Muscle of leg (tissue), 11 donors: ENCODE measurements around the gene ENDOV. TPM values are rescaled to one million over a fixed set of nuclear protein-coding genes. Genes with fewer than 3 reads are reported as not detected.
A peak's percentile ranks its signal among the peaks of the same experiment; 100 is the strongest.

Experiments
- DNase-seq: peaks from one replicate; pipeline ENCODE4 v3.0.0; 2013
- H3K27ac ChIP-seq: one replicate; pipeline ENCODE4 v1.5.1; 2013; ENCODE audit warnings: mild to moderate bottlenecking, low read length, control low read depth
- H3K27me3 ChIP-seq: one replicate; pipeline ENCODE4 v1.6.1; 2013; ENCODE audit warnings: low read length; ENCODE audit not compliant: control insufficient read depth, insufficient read depth
- H3K36me3 ChIP-seq: one replicate; pipeline ENCODE4 v1.6.1; 2013; ENCODE audit warnings: low read length; ENCODE audit not compliant: control insufficient read depth, insufficient read depth
- H3K4me1 ChIP-seq: one replicate; pipeline ENCODE4 v1.6.1; 2013; ENCODE audit warnings: low read length; ENCODE audit not compliant: control insufficient read depth, insufficient read depth
- H3K4me3 ChIP-seq: one replicate; pipeline ENCODE4 v1.5.1; 2013; ENCODE audit warnings: low read length, control low read depth
- H3K9me3 ChIP-seq: replicated peaks from 2 replicates; pipeline ENCODE4 v1.6.1; 2013; ENCODE audit warnings: low read depth, low read length; ENCODE audit not compliant: control insufficient read depth
- WGBS: methylation state at CpG from one replicate; pipeline ENCODE4 v1.1.5; 2013; ENCODE audit warnings: missing lambda C conversion rate; ENCODE audit not compliant: insufficient coverage; 5-methylcytosine and 5-hydroxymethylcytosine counted together
- polyA plus RNA-seq, 8 donors: library from polyadenylated mRNA; unstranded; fragments of 120-200 nt; gene quantifications; one replicate each; pipeline versions ENCODE4 v1.2.1 to v1.2.3, GENCODE V29; 2013; ENCODE audit warnings: inconsistent platforms in 1 of 8, low replicate concordance in 1 of 8; ENCODE audit not compliant: insufficient read length in 8 of 8, insufficient read depth in 1 of 8
- total RNA-seq: library from RNA; stranded (reverse); fragments of 120-200 nt; gene quantifications from one replicate; pipeline ENCODE4 v1.2.4, GENCODE V29; 2013

The ENDOV gene
- total and polyA plus RNA-seq, 9 donors: 11.3 to 23.8 (median 19.6) TPM

DNA sequence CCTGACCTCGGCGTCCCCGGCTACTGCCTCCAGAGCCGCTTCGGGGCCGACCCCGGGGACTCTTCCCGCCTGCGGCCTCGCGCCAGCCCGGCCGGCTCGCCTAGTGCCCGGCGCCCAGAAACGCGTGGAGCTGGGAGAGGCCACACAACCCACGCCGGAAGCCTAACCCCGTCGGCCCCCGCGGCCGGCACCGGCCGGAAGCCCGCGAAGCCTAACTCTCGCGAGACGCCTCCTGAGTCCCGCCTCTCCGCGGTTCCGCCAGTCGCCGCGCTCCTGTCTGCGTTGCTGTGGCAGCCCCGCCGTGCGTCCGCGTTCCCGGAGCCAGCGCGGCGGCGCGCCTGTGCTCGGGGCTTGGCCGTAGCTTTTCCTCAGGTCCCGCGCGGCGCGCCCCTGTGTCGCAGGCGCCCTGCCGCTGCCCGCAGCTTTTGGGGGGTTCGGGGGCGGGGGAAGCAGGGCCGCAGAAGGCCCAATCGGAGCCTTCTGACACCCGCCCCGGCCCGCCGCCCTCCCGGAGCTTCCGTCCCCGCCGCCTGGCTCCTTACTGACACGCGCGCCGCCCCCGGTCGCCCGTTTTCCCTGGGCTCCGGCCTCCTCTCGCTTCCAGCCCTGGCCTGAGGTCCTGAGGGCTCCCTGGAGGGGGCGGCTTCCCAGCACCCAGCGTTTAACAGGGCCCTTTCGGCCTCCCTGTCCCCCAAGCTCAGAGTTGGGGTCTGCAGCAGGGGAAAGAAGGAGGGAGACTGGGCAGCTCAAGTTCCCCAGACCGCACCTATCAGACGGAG lies 39.8 kb downstream of the ENDOV start:
- under 1% methylated on average over 83 of the region's 88 CpGs for WGBS
- DNase-seq: peak; percentile 99

DNA sequence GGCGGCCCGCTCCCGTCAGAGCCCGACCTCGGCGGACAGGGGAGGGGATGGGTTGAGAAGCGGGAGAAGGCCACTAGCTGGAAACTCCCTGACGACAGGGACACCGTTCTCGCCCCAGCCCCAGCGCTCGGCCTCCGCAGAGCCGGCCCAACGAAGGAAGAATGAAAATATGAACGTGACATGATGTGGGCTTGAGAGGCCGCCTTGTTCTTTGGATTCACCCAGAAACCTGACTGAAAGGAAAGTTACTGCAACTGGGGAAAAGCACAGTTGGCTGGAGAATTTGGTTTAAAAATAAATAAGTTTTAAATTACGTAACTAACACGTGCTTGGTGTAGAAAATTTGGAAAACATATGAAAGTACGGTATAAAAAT lies 40.4 kb downstream of the ENDOV start:
- DNase-seq: no peak
- Histone ChIP-seq H3K4me3 (peak overlapping the region; percentile 52), H3K27me3 (peaks cover 5% of the 10 kb centered on the region), H3K27ac (peak overlapping the region; percentile 96), H3K4me1 (peaks cover 75% of the 10 kb centered on the region), H3K36me3 (no peaks in the 10 kb centered on the region), H3K9me3 (no peaks in the 10 kb centered on the region)
- WGBS: 0% methylated on average over 9 of the region's 20 CpGs

More for the DNA sequence above, 39.8 kb downstream of the ENDOV start:
- H3K36me3 ChIP-seq: no peaks in the 10 kb centered on the region
- H3K9me3 ChIP-seq: no peaks in the 10 kb centered on the region
- H3K27ac ChIP-seq: peak overlapping the region; percentile 96
- peaks cover 71% of the 10 kb centered on the region for H3K4me1 ChIP-seq
- H3K27me3 ChIP-seq: peaks cover 5% of the 10 kb centered on the region
- H3K4me3 ChIP-seq: peak overlapping the region; percentile 77

DNA sequence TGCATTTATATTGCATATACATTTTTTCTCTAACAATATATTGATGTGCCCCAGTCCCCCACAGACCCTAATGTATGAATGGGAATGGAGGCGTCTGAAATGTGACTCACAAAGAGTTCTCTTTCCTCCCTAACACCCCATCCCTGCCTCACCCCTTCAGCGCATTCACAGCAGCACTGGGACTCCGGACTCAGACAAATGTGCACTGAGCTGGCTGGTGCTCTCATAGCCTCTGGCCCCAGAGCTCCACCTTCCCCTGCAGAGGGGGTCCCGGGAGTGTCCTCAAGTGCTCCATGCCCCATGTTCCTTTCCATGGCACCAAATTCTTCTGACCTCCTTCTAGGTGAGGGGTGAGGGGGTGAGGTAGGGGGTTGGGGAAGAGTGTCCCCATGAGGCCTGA lies 40.8 kb downstream of the ENDOV start:
- H3K4me1 ChIP-seq: peaks cover 80% of the 10 kb centered on the region
- 24% methylated on average over 2 of the region's 4 CpGs for WGBS
- peak; percentile 33 for DNase-seq
- H3K36me3 ChIP-seq: no peaks in the 10 kb centered on the region
- peak overlapping the region; percentile 11 for H3K4me3 ChIP-seq
- peaks cover 5% of the 10 kb centered on the region for H3K27me3 ChIP-seq
- peak overlapping the region; percentile 96 for H3K27ac ChIP-seq
- H3K9me3 ChIP-seq: no peaks in the 10 kb centered on the region

DNA sequence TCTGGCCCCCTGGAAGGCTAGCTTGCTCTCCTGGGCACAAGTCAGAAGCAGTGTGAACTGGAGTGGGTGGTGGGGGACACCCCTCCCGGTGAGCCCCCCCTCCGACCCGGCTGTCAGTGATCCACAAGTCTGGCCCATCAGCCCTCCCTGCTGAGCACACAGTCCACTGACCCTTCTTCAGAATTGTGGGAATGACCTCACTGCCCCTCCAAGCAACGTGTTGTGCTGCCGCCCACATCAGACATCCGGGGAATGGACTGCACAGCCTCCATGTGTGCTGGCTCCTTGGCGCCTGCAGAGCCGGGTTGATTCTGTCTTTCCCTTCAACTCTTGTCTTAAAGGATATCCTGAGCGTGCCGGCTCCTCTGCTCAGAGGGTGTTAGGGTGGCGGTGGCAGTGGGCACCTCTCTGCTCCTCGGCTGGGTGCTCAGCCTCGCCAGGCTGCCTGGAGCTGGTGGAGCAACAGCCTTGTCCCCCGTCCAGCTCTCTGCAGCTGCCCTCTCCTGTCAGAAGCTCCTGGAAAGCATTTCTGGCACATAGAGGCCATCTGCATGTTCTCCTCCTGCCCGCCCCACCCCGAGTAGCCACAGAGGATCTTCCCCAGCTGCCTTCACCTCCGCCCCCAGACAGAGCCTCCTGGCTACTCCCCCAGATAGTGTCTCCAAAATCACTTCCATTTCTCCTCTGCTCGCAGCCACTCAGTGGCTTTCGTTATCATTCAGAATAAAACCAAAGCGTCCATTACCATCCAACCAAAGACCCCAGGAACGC lies 41.7 kb downstream of the ENDOV start:
- Histone ChIP-seq H3K36me3 (no peaks in the 10 kb centered on the region), H3K27me3 (peaks cover 7% of the 10 kb centered on the region), H3K27ac (peak overlapping the region; percentile 96), H3K4me1 (peaks cover 84% of the 10 kb centered on the region), H3K9me3 (no peaks in the 10 kb centered on the region), H3K4me3 (peak overlapping the region; percentile 17)
- 43% methylated on average over 10 of the region's 21 CpGs for WGBS
- peak; percentile 90 for DNase-seq

DNA sequence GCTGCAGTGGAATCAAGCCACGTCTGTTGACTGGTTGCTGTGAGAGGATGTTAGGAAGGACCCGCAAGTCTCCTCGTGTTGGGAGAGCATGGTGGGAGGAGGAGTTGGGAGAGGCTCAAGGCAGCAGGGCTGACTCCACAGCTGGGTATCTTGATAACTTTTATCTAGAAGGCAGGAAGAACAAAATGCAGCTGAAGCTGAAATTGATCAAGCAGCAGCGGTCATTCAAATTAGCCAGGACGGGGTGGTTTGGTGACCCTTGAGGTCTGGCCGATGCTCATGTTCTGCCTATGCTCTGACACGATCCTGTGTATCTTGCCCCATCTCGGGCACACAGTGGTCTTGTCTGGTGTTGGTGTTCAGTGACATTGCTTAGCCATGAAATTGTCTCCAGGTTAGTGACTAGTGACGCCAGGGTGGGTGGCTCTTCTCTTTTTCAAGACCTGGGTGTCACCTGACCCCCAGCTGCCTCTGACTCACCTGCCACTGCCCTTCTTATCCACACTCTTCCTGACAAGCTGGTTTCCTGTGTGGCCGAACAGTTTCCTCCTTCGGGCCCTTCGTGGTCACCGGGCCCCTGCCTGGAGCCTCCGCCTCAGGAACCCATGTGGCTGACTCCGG lies 42.4 kb downstream of the ENDOV start:
- WGBS: 76% methylated on average over 13 of the region's 15 CpGs
- Histone ChIP-seq H3K4me1 (peaks cover 86% of the 10 kb centered on the region), H3K27me3 (peaks cover 7% of the 10 kb centered on the region), H3K36me3 (no peaks in the 10 kb centered on the region), H3K4me3 (no peak overlapping the region), H3K27ac (peak overlapping the region; percentile 96), H3K9me3 (no peaks in the 10 kb centered on the region)
- no peak for DNase-seq

DNA sequence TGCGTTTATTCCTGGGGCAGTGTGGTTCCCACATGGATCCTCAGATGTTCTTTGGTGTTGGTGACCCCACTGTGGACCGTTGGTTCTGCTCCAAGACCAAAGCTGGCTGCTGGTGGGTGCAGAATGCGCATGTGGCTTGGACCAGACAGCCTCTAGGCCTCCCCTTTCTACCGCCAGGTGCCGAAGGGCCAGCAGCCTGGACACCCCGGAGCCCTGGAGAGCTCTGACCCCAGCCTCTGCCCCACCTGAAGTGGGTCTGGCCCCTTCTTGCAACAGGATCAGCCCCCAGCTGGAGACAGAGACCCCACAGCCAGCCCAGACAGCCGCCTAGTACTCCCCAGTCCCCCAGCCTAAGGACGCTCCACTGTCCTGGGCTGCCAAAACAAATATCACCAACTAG lies 43.0 kb downstream of the ENDOV start:
- H3K36me3 ChIP-seq: no peaks in the 10 kb centered on the region
- peak overlapping the region; percentile 96 for H3K27ac ChIP-seq
- H3K4me3 ChIP-seq: no peak overlapping the region
- peaks cover 7% of the 10 kb centered on the region for H3K27me3 ChIP-seq
- H3K4me1 ChIP-seq: peaks cover 79% of the 10 kb centered on the region
- 89% methylated on average over 8 of the region's 8 CpGs for WGBS
- no peaks in the 10 kb centered on the region for H3K9me3 ChIP-seq
- no peak for DNase-seq

DNA sequence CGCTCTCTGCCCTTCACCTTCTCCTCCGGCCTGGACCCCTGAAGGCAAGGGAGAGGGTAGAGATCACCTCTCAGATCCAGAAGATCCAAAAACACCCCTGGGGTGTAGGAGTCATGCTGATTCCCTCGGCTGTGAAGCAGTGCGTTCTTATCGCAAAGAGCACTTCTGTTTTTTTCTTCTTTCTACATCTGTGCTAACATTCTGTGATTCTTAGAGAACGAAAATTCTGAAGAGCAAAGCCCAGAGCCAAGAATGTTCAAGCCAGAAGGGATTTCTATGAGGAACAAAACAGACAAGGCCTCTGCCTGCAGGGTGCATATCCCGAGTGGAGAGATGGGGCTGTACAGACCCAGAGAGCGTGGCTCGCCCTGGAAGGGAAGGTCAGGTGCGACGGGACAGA lies 44.3 kb downstream of the ENDOV start:
- WGBS: 47% methylated on average over 3 of the region's 11 CpGs

DNA sequence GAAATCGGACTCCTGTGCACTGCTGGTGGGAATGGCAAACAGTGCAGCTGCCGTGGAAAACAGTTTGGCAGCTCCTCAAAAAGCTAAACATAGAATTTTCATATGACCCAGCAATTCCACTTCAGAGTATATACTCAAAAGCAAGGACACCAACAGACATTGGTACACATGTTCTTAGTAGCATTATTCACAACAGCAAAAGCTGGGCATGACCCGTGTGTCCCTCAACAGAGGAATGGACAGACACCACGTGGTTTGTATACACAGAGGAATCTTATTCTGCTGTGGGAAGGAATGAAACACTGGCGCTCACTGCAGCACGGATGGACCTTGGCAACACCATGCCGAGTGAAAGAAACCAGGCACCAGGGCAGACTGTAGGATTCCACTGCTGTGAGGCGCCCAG lies 45.5 kb downstream of the ENDOV start:
- Histone ChIP-seq H3K36me3 (no peaks in the 10 kb centered on the region), H3K4me3 (no peak overlapping the region), H3K4me1 (peaks cover 76% of the 10 kb centered on the region), H3K27ac (peak overlapping the region; percentile 82), H3K9me3 (no peaks in the 10 kb centered on the region), H3K27me3 (peaks cover 10% of the 10 kb centered on the region)
- WGBS: 51% methylated on average over 7 of the region's 8 CpGs
- peak; percentile 81 for DNase-seq

More for the DNA sequence above, 44.3 kb downstream of the ENDOV start:
- H3K4me3 ChIP-seq: no peak overlapping the region
- no peak for DNase-seq
- H3K27ac ChIP-seq: no peak overlapping the region
- no peaks in the 10 kb centered on the region for H3K36me3 ChIP-seq
- no peaks in the 10 kb centered on the region for H3K9me3 ChIP-seq
- H3K27me3 ChIP-seq: peaks cover 10% of the 10 kb centered on the region
- H3K4me1 ChIP-seq: peaks cover 71% of the 10 kb centered on the region

DNA sequence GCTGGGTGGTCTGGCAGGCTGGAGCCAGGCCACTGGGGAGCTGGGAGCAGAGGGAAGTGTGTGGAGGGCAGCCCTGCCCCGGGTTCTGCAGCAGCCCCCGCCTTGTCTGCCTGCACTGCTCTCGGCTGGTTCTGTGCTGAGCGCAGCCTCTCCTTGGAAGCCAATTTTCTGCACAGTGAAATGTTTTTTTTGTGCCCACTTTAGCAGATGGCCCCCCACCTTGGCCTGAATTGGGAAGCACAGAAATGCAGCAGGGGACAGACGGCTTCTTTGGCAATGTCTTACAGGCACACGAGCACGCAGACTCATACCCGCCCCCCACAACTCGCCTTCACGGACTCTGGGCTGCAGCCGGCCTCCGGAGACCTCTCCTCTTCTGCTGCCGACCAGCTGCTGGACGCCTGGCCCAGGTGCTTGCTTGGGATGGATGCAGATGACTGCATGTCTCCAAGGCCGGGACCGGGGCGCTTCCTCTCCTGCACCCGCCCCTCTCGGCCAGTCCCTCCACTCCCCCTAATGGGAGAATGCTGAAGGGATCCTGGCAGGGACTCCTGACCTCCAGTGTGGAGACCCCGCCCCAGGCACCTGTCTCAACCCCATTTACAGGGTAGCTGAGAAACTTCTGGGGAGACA lies 46.7 kb downstream of the ENDOV start:
- peak; percentile 50 for DNase-seq
- WGBS: 34% methylated on average over 7 of the region's 20 CpGs
- Histone ChIP-seq H3K9me3 (no peaks in the 10 kb centered on the region), H3K27ac (no peak overlapping the region), H3K4me1 (peaks cover 77% of the 10 kb centered on the region), H3K4me3 (no peak overlapping the region), H3K27me3 (peaks cover 16% of the 10 kb centered on the region), H3K36me3 (no peaks in the 10 kb centered on the region)
